Brain microvascular endothelial cell (primary cell): Measurements from ENCODE around the gene MRPL17.
"Not testable (repeated sequence)": the region's sequence is repeated elsewhere in the genome, so short reads cannot be mapped to it uniquely, and the experiment has no call there.

Source experiments
- DNase-seq: peaks from one replicate; pipeline ENCODE4 v3.0.0-alpha.2; 2020
- H3K27ac ChIP-seq: fragments of 250-450 bp; sonication (Bioruptor Pico); 2 replicates; pipeline ENCODE4 v1.5.1; 2020; ENCODE audit warnings: mild to moderate bottlenecking, moderate library complexity
- H3K27me3 ChIP-seq: fragments of 250-450 bp; sonication (Bioruptor Pico); replicated peaks from 2 replicates; pipeline ENCODE4 v1.5.1; 2020; ENCODE audit warnings: mild to moderate bottlenecking
- H3K36me3 ChIP-seq: fragments of 250-450 bp; sonication (Bioruptor Pico); replicated peaks from 2 replicates; pipeline ENCODE4 v1.5.1; 2020; ENCODE audit warnings: mild to moderate bottlenecking
- H3K4me3 ChIP-seq: 2 replicates; pipeline ENCODE4 v1.5.1; 2011; ENCODE audit warnings: low read depth, mild to moderate bottlenecking, control low read depth, low read length, moderate library complexity
- in situ Hi-C: cut with HindIII; loops from 2 replicates; pipeline ENCODE4 v1.10.0; 2017; ENCODE audit warnings: low sequenced_read_pairs, low pct_ligation_motif_present
- TF ChIP-seq, protein P1 (sequence below): IDR thresholded peaks from 2 replicates; pipeline ENCODE4 v1.5.1; 2011; ENCODE audit warnings: low read depth, mild to moderate bottlenecking, moderate library complexity, low read length, control low read depth, inconsistent platforms; ENCODE audit errors: missing control alignments

MRPL17 gene

DNA sequence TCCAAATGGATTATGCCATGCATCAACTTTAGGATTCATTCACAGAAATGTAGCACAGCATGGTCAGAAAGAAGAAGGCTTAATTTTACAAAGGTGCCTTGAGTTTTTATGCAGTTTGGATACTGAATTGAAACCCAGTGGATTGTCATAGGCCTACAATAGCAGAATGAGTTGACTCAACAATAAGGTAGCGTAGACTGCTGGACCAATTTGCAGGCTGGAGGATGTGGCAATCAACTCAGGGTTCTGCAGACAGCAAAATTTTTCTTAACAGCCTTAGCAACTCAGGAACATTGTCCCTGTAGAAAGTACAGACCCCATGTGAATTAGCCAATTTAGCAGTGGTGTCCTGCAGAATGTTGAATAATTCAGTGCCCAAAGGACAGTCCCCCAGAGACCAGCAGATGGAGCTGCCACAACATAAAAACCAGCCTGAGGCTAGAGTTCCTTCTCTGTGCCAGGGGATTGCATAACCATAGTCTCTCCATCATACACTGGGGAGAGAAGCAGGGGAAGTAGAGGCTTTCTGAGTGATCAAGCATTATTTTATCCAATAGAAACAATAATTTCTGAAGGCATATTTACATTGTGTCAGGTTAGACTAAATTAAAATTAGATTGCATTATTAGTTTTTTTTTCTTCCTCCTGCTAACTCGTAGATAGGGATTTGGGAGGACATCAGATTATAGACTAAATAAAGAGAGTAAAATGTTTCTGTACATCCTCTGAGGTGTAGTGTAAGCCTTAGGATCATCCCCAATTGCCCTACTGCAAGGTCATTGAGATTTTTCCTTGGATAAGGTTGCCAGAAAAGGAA is 20.3 kb upstream of the MRPL17 start:
- H3K27me3 ChIP-seq, result no peaks in the 10 kb centered on the region
- no peak overlapping the region for H3K27ac ChIP-seq
- TF ChIP-seq, protein P1, sequence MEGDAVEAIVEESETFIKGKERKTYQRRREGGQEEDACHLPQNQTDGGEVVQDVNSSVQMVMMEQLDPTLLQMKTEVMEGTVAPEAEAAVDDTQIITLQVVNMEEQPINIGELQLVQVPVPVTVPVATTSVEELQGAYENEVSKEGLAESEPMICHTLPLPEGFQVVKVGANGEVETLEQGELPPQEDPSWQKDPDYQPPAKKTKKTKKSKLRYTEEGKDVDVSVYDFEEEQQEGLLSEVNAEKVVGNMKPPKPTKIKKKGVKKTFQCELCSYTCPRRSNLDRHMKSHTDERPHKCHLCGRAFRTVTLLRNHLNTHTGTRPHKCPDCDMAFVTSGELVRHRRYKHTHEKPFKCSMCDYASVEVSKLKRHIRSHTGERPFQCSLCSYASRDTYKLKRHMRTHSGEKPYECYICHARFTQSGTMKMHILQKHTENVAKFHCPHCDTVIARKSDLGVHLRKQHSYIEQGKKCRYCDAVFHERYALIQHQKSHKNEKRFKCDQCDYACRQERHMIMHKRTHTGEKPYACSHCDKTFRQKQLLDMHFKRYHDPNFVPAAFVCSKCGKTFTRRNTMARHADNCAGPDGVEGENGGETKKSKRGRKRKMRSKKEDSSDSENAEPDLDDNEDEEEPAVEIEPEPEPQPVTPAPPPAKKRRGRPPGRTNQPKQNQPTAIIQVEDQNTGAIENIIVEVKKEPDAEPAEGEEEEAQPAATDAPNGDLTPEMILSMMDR, result peak; percentile 79
- in situ Hi-C loops, result no loop called here
- no peaks in the 10 kb centered on the region for H3K36me3 ChIP-seq
- DNase-seq, result peak; percentile 54
- H3K4me3 ChIP-seq, result no peak overlapping the region

DNA sequence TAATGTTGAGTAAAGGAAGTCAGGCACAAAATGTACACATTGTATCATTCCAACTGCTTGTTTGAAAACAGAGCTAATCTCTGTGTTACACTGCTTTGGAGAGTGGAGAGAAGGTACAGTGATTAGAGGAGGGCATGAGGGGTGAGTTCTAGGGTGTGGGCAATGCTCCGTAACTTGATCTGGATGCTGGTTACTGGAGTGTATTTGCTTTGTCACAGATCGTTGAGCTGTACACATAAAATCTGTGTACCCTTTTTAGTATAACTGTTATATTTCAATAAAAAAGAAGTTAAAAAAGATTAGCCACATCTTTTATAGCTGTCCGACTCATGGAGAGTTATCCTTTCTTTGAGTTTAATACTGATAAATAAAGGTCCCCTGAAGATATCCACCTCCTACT is 18.8 kb upstream of the MRPL17 start:
- H3K27ac ChIP-seq, H3K27me3 ChIP-seq, H3K4me3 ChIP-seq, DNase-seq, in situ Hi-C loops, H3K36me3 ChIP-seq: not testable (repeated sequence)

DNA sequence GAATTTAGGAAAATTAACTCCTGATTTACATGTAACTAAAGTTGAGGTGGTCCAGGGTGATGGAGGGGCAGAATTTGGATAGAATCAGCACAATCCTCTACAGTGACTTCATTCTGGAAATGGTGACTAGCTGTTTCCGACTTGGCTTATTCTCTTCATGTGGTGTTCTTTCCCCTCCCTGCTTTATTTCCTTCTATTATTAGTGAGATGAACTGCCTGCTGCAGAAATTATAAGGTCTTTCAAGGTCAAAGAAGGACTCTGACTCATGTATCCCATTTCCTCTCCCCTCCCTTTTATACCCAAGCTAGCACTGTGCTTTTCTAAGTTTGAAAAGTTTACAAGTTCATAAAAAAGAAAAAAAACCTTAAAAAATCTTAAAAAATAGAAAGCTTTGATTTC is 12.2 kb upstream of the MRPL17 start:
- no peaks in the 10 kb centered on the region for H3K27me3 ChIP-seq
- in situ Hi-C loops, result no loop called here
- peak overlapping the region; percentile 40 for H3K27ac ChIP-seq
- no peaks in the 10 kb centered on the region for H3K36me3 ChIP-seq
- H3K4me3 ChIP-seq, result no peak overlapping the region
- TF ChIP-seq, protein P1, result no peak
- peak; percentile 33 for DNase-seq

DNA sequence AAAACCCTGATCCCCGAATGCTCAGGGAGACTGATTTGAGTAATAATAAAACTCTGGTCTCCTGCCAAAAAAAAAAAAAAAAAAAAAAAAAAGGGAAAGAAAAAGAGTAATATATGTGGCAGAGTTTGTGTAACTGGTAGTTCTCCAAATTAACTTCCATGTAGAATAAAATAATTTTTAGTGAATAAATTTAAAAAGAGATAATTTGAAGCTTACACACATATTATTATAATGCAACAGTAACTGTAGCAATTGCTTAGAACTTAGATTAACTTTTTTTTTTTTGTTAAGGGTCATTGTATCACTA is 11.0 kb upstream of the MRPL17 start:
- no peak overlapping the region for H3K4me3 ChIP-seq
- no peaks in the 10 kb centered on the region for H3K27me3 ChIP-seq
- in situ Hi-C loops, result no loop called here
- no peak overlapping the region for H3K27ac ChIP-seq
- TF ChIP-seq, protein P1, result no peak
- no peaks in the 10 kb centered on the region for H3K36me3 ChIP-seq
- DNase-seq, result no peak

DNA sequence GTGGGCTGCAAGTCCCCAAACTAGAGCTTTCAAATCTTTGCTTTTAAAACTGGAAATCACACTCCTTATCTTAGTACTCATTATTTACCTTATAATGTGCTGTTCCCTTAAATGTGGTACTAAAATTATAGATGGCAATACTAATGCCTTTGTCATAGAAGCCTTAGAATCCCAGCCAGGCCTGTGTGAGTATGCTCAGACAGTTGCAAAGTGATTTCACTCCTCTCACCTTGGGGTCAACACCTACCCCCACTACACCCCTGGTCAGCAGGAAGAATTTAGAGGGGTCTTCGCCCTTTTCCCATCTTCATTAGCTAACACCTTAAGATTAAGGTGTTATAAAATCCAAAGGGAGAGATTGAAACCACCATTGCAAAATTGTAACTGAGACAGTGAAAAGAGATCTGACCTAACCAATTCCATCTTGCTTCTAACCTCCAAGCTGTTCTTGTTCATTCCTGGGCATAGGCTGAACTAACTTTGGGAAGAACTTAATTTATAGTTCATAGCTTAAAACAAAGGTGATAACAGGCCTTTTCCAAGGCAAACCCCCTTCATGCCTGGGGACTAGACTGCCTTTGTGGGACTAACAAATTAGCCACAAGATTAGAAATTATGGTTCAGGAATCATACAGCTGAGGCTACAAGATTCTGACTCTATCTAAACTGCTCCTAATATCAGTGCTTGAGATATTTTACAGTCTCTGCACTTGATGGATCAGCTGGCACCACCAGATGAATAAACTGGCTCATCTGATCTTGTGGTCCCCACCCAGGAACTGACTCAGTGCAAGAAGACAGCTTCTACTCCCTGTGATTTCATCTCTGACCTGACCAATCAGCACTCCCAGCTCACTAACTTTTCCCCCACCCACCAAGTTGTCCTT is 10.4 kb upstream of the MRPL17 start:
- peak; percentile 94 for DNase-seq
- H3K36me3 ChIP-seq, result no peaks in the 10 kb centered on the region
- TF ChIP-seq, protein P1, result no peak
- no peaks in the 10 kb centered on the region for H3K27me3 ChIP-seq
- in situ Hi-C loops, result no loop called here
- peak overlapping the region; percentile 79 for H3K27ac ChIP-seq
- H3K4me3 ChIP-seq, result no peak overlapping the region

DNA sequence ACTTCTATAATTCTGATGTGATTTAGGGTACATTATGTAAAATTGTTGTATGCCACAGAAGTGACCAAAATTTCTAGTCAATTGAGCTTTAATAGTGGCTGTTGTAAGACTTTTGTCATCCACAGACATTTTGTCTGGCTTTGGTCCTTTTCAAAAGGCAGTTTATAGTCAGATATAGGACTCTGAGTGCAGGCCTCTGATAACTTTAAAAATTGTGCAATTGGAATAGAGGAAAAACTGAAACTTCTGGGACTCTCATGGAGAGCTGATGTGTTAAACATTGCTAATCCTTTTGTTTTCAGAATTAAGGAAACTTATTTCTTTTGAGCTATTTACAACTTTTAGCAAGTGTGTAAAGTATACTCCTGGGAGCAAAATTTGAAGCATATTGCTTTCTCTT is 9.0 kb upstream of the MRPL17 start:
- no peak overlapping the region for H3K4me3 ChIP-seq
- in situ Hi-C loops, result no loop called here
- H3K36me3 ChIP-seq, result no peaks in the 10 kb centered on the region
- H3K27me3 ChIP-seq, result no peaks in the 10 kb centered on the region
- TF ChIP-seq, protein P1, result no peak
- no peak overlapping the region for H3K27ac ChIP-seq
- no peak for DNase-seq

DNA sequence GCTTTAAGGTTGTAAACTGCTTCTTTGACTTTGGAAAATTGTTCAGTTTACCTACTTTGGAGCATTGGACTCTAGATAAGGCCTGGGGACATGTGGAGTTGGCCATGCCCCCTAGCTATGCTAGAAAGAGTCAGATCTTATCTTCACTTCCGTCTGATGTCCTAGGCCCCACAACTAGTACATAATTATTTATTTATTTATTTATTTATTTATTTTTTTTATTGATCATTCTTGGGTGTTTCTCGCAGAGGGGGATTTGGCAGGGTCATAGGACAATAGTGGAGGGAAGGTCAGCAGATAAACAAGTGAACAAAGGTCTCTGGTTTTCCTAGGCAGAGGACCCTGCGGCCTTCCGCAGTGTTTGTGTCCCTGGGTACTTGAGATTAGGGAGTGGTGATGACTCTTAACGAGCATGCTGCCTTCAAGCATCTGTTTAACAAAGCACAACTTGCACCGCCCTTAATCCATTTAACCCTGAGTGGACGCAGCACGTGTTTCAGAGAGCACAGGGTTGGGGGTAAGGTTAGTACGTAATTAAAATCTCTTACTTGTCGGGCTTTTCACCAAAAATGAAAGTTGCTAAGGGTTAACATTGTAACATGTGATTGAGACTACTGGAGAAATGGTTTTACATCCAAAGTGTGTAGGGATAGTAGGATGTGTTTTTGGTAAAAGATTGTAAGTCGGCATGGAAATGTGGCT is 7.4 kb upstream of the MRPL17 start:
- H3K27ac ChIP-seq, in situ Hi-C loops: not testable (repeated sequence)

More for the DNA sequence above, 7.4 kb upstream of the MRPL17 start:
- not testable (repeated sequence) for DNase-seq, H3K4me3 ChIP-seq, H3K36me3 ChIP-seq, H3K27me3 ChIP-seq
